Daoy (cell line): Measurements from ENCODE around the gene LYRM9. TPM values are rescaled to one million over a fixed set of nuclear protein-coding genes. Genes with fewer than 3 reads are reported as not detected.
A peak's percentile ranks its signal among the peaks of the same experiment; 100 is the strongest.
"Not testable (repeated sequence)": the region's sequence is repeated elsewhere in the genome, so short reads cannot be mapped to it uniquely, and the experiment has no call there.

Experiments used
- DNase-seq: peaks from one replicate; pipeline ENCODE4 v3.0.0-alpha.2; 2015; ENCODE audit warnings: low read depth
- total RNA-seq: library from RNA; depleted of rRNA; stranded (reverse); fragments of >200 nt; shearing (Covaris generic); gene quantifications from 2 replicates; pipeline ENCODE4 v1.2.3, GENCODE V29; 2014

Gene LYRM9
- total RNA-seq, 1 experiment from 2014 or later, result 1.8 TPM

DNA sequence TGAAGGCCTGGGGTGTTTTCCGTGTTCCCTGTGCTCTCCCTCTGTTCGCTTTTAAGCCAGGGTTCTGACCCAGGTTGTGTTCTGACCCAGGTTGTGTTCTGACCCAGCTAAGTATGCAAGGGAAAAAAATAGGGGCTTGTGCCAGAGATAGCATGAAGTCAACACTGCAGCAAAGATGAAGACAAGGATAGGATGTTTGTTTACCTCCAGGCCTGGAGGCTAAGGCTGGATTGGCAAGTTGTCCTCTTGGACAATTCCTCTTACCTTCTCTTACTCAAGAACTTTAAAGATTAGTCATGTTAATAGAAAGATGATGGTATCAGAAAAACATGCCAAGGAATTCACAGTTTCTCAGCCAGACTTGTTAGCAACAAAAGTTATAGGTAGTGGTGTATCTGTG, 19.4 kb downstream of the LYRM9 start:
- no peak for DNase-seq

GRCh38 chr17:27873211-27873610, 20.0 kb downstream of the LYRM9 start:
- no peak for DNase-seq

DNA sequence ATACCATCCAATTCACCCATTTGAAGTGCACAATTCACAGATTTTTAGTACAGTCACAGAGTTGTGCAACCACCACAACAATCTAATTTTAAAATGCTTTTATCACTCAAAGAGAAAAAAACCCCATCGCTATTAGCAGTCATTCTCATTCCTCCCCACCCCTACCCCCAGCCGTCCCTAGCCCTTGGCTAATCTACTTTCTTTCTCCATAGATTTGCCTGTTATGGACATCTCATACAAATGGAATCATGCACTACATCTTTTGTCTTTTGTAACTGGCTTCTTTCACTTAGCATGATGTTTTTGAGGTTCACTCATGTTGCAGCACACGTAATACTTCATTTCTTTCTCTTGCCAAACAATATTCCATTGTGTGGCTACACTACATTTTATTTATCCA, 20.4 kb downstream of the LYRM9 start:
- no peak for DNase-seq

GRCh38 chr17:27871407-27871806, 21.8 kb downstream of the LYRM9 start:
- no peak for DNase-seq

DNA sequence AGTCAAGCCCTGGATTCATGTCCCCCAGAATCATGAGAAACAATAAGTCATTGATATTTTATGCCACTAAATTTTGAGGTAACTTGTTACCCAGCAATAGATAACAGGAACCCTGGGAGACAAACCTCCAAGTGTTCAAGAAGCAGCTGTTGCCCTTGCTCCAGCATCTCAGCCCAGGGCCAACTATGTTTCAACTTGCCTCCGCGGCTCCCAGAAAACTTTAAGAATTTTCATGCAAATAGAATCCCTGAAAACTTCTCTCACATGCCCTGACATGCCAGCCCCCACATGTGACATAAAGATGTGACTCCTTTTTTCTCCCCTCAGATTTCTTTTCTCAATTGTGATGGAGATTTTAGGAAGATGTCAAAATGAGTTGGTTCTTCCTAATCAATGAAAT, 22.8 kb downstream of the LYRM9 start:
- DNase-seq, result no peak

DNA sequence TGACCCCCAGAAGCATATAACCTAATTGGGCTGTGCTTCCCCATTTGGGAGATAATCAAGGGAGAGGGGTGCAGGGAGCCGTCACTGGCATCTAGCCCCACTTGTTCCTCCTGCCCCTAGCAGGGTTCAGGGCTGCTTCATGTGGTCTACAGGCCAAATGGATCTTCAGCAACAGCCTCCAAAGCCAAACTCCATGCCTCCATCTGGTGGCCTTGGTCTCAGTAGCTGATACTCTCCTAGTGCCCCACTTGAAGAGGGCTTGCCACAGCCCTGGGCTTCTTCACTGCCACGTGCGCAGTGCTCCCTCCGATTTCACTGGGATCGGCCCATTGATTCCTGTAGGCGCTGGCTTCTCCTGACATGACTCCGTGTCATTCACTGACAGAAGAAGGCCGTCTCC, 24.6 kb downstream of the LYRM9 start:
- DNase-seq, result no peak

DNA sequence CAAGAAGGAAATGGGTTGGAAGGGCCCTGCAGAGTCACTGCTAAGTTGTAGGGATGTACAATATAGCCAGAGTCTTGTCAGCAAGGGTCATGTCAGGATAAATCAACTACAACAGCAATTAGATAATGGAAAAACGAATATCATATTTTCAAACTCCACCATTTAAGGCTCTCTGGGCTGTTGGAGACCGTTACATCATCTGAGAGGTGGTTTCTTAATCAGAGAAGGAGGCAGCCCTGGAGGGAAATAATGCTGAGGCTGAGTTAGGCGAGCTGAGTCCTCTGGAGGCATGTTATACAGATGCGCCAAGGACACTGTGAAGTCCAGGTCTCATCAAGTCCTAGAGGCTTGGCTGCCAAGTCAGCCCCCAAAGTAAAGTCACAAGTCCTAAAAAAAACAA, 30.3 kb downstream of the LYRM9 start:
- no peak for DNase-seq

- peak; percentile 30 for DNase-seq
Measured at GRCh38 chr17:27862004-27862403, 31.2 kb downstream of the LYRM9 start.

GRCh38 chr17:27860971-27861664, 32.0 kb downstream of the LYRM9 start:
- peak; percentile 15 for DNase-seq

GRCh38 chr17:27858621-27859305, 34.4 kb downstream of the LYRM9 start:
- DNase-seq, result no peak

DNA sequence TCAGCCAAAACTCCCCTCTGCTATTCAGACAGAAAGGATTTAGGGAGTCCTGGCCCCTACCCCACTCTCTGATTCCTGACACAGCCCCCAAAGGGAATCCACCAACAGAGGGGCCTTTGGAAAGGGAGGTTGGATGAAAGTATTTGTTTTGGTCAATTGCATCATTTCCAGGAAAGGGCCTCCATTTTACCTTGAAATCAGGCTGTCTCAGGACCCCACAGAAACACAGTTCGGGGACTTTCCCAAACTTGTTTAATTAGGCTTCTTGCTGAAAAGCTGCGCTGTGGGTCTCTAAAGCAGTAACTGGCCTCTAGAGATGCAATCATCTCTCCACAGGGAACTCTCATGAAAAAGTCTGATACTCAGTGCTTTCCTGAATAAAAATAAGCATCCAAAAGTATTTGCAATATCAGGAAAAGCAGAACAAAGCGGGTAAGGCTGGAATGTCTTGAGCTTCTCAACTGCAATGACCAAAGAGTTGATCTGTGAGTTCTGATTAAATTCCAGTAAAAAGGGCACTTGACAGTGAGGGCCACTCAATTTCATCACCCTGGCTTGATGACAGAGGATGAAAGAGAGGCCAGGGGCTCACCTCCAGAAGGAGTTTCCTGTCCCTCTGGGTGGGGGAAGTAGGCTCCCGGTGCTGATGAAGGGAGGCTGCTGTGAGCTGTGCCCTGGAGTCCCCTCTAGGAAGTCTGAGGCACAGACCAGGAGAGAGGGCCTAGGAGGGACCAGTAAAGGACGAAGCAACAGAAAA, 36.3 kb downstream of the LYRM9 start:
- no peak for DNase-seq

GRCh38 chr17:27855454-27855853, 37.7 kb downstream of the LYRM9 start:
- DNase-seq, result no peak

DNA sequence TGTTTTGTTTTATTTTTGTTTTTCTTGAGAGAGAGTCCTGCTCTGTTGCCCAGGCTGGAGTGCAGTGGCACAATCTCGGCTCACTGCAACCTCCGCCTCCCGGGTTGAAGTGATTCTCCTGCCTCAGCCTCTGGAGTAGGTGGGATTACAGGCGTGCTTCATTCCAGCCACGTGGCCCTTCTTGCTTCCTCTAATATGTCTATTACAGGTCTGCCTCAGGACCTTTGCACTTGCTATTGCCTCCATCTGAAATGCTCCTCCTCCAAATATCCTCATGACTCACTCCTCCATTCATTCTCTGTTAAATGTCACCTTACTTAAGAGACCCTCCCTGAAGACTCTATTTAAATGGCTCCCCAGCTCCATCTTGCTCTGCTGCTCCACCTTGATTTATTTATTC, 39.0 kb downstream of the LYRM9 start:
- no peak for DNase-seq

DNA sequence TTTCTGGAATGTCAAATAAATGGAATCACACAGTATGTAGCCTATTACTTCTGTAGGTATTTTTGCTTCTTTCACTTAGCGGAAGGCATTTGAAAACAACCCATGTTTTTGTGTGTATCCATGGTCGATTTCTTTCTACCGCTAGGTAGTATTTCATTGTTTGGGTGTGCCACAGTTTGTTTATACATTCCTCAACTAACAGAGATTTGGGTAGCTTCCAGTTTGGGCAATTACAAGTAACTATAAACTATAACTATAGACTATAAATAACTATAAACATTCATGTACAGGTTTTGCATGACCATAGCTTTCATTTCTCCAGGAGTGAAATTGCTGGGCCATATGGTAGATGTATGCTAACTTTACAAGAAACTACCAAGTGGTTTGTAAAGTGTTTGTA, 40.1 kb downstream of the LYRM9 start:
- DNase-seq, result no peak

DNA sequence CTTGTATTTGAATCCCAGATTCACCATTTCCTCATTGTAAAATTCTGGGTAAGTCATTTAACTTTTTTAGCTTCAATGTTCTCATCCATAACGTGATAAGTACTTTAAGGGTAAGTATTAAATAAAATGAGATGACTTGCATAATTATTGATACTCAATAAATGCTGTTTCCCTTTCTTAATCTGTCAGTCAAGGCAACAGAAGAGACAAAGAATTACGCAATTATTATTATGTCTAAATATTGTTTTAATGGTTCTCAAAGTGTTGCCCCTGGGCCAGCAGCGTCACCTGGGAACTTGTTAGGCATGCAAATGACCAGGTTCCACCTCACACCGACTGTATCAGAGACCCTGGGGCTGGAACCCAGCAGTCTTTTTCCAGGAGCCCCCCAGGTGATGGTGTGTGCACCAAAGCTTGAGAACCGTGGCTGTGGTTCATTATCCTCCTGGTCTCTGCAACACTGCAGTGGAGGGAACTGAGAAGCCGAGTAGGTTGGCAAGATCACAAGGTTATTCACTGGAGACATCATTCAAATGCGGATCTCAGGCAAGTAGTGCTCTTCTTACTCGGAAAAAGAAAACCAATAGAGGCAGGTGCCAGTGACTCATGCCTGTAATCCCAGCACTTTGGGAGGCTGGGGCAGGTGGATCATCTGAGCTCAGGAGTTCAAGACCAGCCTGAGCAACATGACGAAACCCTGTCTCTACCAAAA, 43.5 kb downstream of the LYRM9 start:
- no peak for DNase-seq

DNA sequence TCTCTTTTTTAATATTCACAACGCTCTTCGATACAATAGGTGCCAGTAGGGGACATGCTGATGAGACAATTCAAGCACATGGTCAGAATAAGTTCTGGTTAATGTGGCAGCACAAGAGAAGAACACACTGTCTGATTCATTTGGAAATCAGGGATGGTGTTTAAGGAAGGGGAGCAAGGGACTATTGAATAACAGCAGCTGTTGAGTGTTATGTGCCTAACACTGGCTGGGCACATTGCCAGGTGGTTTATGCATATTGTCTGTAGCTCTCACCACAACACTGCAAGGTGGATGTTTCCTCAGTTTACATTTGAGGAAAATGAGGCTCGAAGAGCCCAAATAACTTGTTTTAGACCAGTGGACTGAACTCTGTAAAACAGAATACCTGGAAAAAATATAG, 44.2 kb downstream of the LYRM9 start:
- DNase-seq, result no peak

GRCh38 chr17:27846808-27847307, 46.3 kb downstream of the LYRM9 start:
- not testable (repeated sequence) for DNase-seq

DNA sequence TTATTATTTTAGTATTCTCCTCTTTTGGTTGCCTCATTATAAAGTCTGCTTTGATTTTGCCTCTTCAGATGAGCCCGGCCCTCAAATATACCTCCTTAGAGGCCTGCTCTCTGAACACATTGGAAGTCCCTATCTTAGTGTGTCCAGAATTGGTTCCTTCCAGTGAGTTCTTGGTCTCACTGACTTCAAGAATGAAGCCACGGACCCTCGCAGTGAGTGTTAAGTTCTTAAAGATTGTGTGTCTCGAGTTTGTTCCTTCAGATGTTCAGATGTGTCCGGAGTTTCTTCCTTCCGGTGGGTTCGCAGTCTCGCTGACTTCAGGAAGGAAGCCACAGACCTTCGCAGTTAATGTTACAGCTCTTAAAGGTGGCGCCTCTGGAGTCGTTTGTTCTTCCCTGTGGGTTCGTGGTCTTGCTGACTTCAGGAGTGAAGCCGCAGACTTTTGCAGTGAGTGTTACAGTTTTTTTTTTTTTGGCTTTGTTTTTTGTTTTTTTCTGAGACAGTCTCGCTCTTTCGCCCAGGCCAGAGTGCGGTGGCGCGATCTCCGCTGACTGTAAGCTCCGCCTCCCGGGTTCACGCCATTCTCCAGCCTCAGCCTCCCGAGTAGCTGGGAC, 47.0 kb downstream of the LYRM9 start:
- no peak for DNase-seq

DNA sequence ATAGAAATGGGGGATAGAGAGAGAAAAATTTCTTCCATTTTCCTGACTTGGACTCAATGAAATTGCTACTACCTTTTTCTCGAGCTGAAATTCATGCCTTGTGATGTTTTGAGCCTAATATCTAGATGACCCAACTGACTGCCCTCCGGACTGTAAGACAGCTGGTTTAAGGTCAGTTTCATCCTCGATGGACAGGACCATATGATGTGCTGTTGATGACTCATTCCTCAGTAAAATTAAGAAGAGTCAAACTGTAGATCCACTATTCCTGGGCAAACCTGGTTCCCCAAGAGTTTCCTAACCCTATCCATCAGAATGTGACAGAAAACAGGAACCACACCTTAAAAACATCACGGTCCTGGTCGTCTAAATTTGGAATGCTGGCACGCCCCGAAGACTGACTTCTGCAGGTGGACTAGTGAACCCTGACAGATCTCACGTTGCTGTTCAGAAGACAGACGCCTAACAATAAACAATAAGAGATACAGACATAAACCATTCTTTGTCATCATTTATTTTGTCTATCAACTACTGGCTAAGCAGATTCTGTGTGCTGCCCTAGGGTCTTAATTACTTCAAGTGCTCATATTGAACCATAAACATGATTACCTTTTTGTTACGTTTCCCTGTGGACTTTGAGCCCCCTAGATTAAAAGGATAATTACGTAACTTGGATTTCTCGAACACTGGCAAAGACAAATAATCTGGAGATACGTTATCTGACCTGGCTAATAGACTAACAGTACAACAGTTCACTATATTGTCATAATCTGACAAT, 47.7 kb downstream of the LYRM9 start:
- DNase-seq, result no peak

DNA sequence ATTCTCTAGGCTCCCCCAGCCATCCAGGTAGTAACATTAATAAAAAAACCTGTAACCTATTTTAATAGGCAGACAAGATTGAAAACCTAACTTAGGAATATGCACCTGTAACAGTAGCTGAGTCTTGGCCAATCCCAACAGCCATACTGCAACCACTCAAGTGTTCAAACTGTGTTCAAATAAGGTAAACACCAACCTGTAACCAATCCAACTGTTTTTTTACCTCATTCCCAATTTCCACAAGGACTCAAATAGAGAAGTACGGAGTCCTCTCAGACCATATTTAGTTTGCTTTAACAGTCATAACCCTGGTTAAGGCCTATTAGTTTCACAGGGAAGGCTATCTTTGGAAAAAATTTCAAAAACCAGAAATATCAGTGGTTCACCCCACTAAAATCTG, 52.5 kb downstream of the LYRM9 start:
- DNase-seq, result no peak

DNA sequence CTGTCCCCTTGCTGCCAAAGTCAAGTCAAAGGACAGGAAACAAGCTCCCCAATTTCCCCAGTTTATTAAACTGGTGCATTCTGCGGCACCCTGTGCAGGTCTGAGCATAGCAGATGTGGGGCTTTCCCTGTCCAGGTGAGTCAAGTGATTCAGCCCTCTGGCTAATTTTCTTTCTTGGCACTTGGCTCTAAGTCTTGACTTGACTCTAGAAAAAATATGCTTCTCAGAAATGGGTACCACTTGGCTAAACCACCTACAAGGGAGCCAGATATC, 52.8 kb downstream of the LYRM9 start:
- not testable (repeated sequence) for DNase-seq
